OCI-LY7 (cell line): ENCODE data around the gene TNFAIP8. TPM values are rescaled to one million over a fixed set of nuclear protein-coding genes. Genes with fewer than 3 reads are reported as not detected.

ENCODE experiments used
- BruUV-seq: library from RNA; stranded (reverse); fragments of 400-500 nt; replicated peaks from 2 replicates; lab custom pipeline; 2021; lab: Mats Ljungman, UMichigan
- CTCF ChIA-PET: fragments of 300-600 bp; sonication (Branson Sonifier 250); formaldehyde crosslinking; loops from one replicate; lab custom pipeline; 2022; ENCODE audit warnings: antibody characterized with exemption; ENCODE audit not compliant: unreplicated experiment; lab: Charles Lee
- POLR2A ChIA-PET: fragments of 300-600 bp; sonication (Branson Sonifier 250); formaldehyde crosslinking; loops from one replicate; lab custom pipeline; 2022; ENCODE audit warnings: antibody characterized with exemption; lab: Charles Lee
- DNase-seq: peaks from one replicate; pipeline ENCODE4 v3.0.0-alpha.2; 2015; ENCODE audit warnings: low spot score
- H2AFZ ChIP-seq: fragments of 200-600 bp; sonication (generic), shearing (Covaris generic); 2 replicates; pipeline ENCODE4 v1.6.1; 2014; ENCODE audit warnings: mild to moderate bottlenecking, antibody characterized with exemption, low read length, moderate library complexity
- H3K27ac ChIP-seq: fragments of 200-600 bp; sonication (generic); 2 replicates; pipeline ENCODE4 v1.5.1; 2014; ENCODE audit warnings: mixed run types, low read depth, mild to moderate bottlenecking, moderate library complexity, low read length, inconsistent platforms; ENCODE audit not compliant: poor library complexity, severe bottlenecking
- H3K36me3 ChIP-seq: fragments of 200-600 bp; sonication (generic); 2 replicates; pipeline ENCODE4 v1.6.1; 2014; ENCODE audit warnings: mild to moderate bottlenecking, antibody characterized with exemption, low read length, moderate library complexity, mixed read lengths; ENCODE audit not compliant: insufficient read depth
- H3K4me1 ChIP-seq: fragments of 200-600 bp; sonication (generic); 2 replicates; pipeline ENCODE4 v1.5.1; 2014; ENCODE audit warnings: mild to moderate bottlenecking, low read length; ENCODE audit not compliant: insufficient read depth, poor library complexity, severe bottlenecking
- H3K4me2 ChIP-seq: fragments of 200-600 bp; sonication (generic); 2 replicates; pipeline ENCODE4 v1.6.1; 2014; ENCODE audit warnings: mild to moderate bottlenecking, low read length
- H3K4me3 ChIP-seq: fragments of 200-600 bp; sonication (generic); 2 replicates; pipeline ENCODE4 v1.5.1; 2014; ENCODE audit warnings: mild to moderate bottlenecking, low read depth, low read length; ENCODE audit not compliant: poor library complexity, severe bottlenecking
- H3K79me2 ChIP-seq: fragments of 200-600 bp; sonication (generic); 2 replicates; pipeline ENCODE4 v1.6.1; 2016; ENCODE audit warnings: low read depth, mild to moderate bottlenecking, low read length, moderate library complexity, mixed read lengths; ENCODE audit not compliant: insufficient read depth
- H3K9me2 ChIP-seq: fragments of 200-600 bp; sonication (generic); 2 replicates; pipeline ENCODE4 v1.6.1; 2016; ENCODE audit warnings: mild to moderate bottlenecking, low read length, mixed read lengths; ENCODE audit not compliant: insufficient read depth
- H3K9me3 ChIP-seq: fragments of 200-600 bp; sonication (generic); 2 replicates; pipeline ENCODE4 v1.6.1; 2014; ENCODE audit warnings: mild to moderate bottlenecking, mixed run types, low read length, mixed read lengths
- H4K20me1 ChIP-seq: fragments of 200-600 bp; sonication (generic); 2 replicates; pipeline ENCODE4 v1.6.1; 2014; ENCODE audit warnings: mild to moderate bottlenecking, antibody characterized with exemption, low read length, moderate library complexity, mixed read lengths; ENCODE audit not compliant: insufficient read depth
- CTCF ChIP-seq: fragments of 200-600 bp; sonication (generic); conservative IDR thresholded peaks from 2 replicates; pipeline ENCODE4 v1.5.1; 2014; ENCODE audit warnings: mild to moderate bottlenecking, antibody characterized with exemption, low read length, moderate library complexity, mixed read lengths
- EZH2phosphoT487 ChIP-seq: fragments of 200-600 bp; sonication (generic); IDR thresholded peaks from 2 replicates; pipeline ENCODE4 v1.6.1; 2018; ENCODE audit warnings: low read depth, borderline replicate concordance, mild to moderate bottlenecking, mixed run types, antibody characterized with exemption, low read length, moderate library complexity, mixed read lengths
- intact Hi-C: fragments of 100-400 bp; cut with micrococcal nuclease; formaldehyde crosslinking; loops from one replicate; pipeline ENCODE4 v1.10.0; 2022; ENCODE audit not compliant: unreplicated experiment
- total RNA-seq, 2 experiments: library from RNA; depleted of rRNA in 1 of 2; stranded (reverse); fragments of >200 nt in 1 of 2; shearing (Covaris generic) in 1 of 2; gene quantifications; 2 replicates each; pipeline ENCODE4 v1.2.3, GENCODE V29; 2014 to 2022

TNFAIP8 gene
- total RNA-seq, 2 experiments from 2014 or later: 75.4 to 95.1 TPM

DNA sequence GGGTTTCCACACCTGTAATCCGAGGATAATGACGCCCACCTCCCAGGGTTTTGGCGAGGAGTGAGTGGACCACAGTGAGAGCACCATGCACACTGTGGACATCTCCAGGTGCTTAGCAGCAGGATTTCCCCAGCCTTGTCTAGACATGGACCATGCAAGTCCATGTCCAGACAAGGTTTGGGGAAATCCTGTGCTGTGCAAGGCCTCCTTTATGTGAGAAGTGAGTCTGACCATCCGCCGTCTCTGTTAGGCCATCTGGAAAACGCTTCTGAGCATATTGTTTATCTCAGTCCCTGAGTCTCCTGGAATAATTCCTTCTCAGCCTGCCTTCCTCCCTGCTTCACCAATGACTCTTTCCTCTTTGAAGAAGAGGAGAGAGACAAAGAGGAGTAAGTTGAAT lies 26.2 kb upstream of the TNFAIP8 start:
- DNase-seq: no peak
- Histone ChIP-seq H3K36me3 (no peaks in the 10 kb centered on the region), H3K9me3 (no peaks in the 10 kb centered on the region), H3K4me3 (no peak overlapping the region), H3K27ac (no peak overlapping the region), H4K20me1 (no peaks in the 10 kb centered on the region), H3K79me2 (peaks cover 35% of the 10 kb centered on the region), H2AFZ (no peak overlapping the region), H3K9me2 (no peaks in the 10 kb centered on the region), H3K4me2 (no peak overlapping the region), H3K4me1 (peaks cover 74% of the 10 kb centered on the region)
- no TSS peak for BruUV-seq
- CTCF ChIA-PET: interaction anchor here (0.6 kb wide), 1 partner anchor 14 kb away, joined by 3 read pairs; no protein-coding TSS in a partner anchor
- intact Hi-C loops: no loop called here
- TF ChIP-seq EZH2phosphoT487 (no peak), CTCF (no peak)
- POLR2A ChIA-PET: interaction anchor here (0.6 to 22.6 kb wide), 3 partner anchors 9 to 27 kb away, joined by 3 to 538 read pairs (median 286); partner anchors contain the start of gene TNFAIP8

DNA sequence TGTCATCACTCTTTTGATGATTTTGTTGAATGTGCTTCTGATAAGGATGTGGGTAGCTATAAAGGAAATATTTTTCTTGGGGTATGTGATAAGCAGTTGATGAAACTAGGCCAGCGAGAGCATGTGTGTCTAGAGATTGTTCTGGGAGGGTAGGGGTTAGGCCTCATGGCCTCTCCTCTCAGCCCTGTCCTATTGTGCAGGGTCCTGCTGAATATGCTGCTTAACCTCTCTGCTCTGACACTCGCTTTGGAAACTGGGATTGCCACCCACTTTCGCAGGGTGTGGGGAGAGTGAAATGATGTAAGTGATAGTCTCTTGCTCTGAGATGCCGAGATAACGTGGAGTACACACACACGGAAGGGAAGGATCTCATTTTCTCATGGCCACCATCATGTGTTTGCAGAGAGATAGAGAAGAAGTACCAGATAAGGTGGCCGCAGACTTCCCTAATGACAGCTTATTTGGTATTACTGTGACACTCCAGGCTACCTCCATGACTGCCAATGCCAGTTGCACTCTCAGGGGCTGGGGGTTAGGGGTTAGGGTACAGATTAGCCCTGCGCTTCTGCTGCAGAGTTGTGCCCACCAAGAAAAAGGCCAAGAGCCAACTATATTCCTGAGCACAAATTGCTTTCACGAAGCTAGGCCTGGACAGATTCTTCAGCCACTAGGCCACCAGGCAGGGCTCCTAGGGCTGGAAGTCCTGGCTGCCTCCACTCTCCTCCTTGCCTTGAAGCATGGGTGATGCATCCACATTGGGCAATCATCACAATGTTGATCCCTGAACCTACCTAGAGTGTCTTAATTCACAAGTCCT lies 25.2 kb upstream of the TNFAIP8 start:
- Histone ChIP-seq H3K9me3 (no peaks in the 10 kb centered on the region), H3K36me3 (no peaks in the 10 kb centered on the region), H3K27ac (no peak overlapping the region), H3K4me2 (no peak overlapping the region), H3K4me1 (peaks cover 77% of the 10 kb centered on the region), H4K20me1 (no peaks in the 10 kb centered on the region), H3K9me2 (no peaks in the 10 kb centered on the region), H3K4me3 (no peak overlapping the region), H2AFZ (no peak overlapping the region), H3K79me2 (peaks cover 44% of the 10 kb centered on the region)
- BruUV-seq: no TSS peak
- CTCF ChIA-PET: no interaction called here
- POLR2A ChIA-PET: interaction anchor here (0.8 to 22.6 kb wide), 4 partner anchors 9 to 271 kb away, joined by 3 to 538 read pairs (median 146); partner anchors contain the start of gene TNFAIP8
- intact Hi-C loops: no loop called here
- no peak for DNase-seq
- TF ChIP-seq EZH2phosphoT487 (no peak), CTCF (no peak)
